GM18873 (cell line): ENCODE data around the gene SH3RF3.

Experiments used
- ATAC-seq: cut with Tn5 transposase; IDR thresholded peaks from one replicate; pipeline ENCODE4 v1.9.1; 2021; ENCODE audit warnings: mild to moderate bottlenecking, moderate library complexity, moderate number of reproducible peaks; ENCODE audit not compliant: unreplicated experiment, low FRiP score

The SH3RF3 gene

GRCh38 chr2:109321570-109321969, 192.6 kb downstream of the SH3RF3 start:
- ATAC-seq = no peak

DNA sequence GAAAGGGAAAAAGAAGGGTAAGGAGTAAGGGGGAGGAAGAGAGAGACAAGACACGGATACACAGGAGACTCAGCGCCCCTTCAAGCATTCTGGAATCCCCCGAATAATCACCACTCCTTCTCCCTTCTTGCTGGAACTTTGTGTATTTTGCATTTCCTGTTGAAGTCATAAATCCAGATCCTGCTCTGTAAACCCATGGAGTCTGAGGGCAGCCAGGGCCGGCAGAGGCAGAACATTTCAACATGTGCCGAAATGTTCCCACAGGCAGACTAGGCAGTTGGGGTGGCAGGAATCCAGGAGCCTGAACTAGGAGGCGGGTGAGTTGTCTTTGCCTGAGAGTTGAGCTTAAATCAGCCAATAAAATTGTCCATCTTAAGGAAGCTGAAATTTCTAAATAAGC, 193.1 kb downstream of the SH3RF3 start:
- ATAC-seq = no peak

GRCh38 chr2:109322641-109323040, 193.6 kb downstream of the SH3RF3 start:
- ATAC-seq = no peak

- no peak for ATAC-seq
Measured at GRCh38 chr2:109324861-109325260, 195.9 kb downstream of the SH3RF3 start.

DNA sequence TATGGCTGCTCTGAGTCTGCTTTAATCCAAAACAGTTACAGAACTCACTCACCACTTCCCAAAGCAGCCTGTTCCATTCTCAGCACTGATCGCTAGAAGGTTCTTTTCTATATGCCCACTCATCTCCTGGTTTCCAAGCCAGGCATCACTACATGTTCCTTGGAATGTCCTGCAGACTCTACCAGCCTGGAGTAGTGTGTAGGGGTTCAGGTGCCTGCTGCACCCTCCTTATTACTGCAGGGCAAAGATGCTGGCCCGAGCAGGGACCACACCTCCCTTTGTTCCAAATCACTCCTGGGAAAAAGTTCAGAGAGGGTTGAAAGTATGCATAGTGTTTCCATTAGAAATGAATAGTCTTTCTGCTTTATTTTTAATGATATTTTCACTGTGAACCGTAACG, 196.6 kb downstream of the SH3RF3 start:
- ATAC-seq = no peak

GRCh38 chr2:109326306-109326705, 197.3 kb downstream of the SH3RF3 start:
- ATAC-seq = no peak

DNA sequence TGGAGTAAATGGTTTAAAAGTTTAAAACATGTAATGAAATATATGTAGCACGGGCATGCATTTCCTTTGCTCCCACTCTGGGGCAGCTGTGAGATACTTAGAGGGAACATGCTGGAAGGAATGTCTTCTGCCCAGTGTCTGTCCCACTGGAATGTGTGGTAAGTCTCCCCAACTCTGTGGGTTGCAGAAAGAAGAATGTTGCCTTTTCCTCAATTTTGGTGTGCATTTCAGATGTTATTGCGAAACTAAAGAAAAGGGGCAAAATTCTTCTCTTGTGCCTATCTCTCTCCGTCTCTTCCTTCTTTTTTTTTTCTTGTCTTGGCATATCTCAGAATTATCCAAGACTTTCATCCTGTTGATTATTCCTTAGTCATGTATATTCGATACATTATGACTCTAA, 201.1 kb downstream of the SH3RF3 start:
- no peak for ATAC-seq

GRCh38 chr2:109331081-109331480, 202.1 kb downstream of the SH3RF3 start:
- ATAC-seq = no peak

DNA sequence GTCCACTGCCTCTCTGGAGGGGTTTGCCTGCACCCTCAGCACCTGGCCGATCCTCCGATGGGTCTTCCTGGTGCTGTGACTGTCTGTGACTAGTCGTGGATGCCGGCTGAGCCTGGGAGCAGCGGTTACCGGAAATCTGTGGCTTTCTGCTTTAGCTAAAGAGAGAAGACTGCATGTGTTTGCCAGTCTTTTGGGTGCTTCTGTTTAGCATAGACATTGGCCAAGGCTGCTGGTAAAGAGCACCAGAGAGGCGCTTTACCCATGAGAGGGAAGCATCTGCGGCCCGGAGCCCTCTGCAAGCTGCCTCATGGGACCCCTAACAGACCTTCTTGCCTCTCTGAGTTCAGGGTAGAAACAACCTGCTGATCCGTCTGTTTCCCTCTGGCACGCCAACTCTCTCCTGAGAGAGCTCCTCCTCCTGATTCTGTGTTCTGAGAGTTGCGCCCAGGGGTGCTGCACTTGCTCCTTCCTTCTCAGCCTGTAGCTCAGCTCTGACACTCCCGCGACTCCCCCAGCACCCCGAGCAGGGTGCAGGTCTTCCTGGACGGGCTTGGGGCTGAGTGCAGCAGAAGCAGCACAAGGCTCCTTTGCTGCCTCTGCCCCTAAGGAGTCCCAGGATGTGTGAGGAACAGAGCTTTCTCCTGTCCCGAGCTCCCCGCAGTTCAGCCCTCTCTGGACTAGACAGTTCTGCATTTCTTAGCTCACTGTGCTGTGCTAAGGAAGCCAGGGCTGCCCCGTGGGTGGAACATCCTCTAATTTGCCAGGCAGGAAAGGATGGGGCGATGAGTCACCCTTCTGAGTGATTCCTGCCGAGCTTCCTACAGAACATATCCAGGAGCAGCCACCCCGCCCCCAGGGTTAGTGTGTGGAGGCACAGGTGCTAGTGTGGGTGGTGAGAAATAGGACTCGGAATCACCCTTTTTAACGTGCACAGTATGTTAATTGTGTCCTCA, 203.2 kb downstream of the SH3RF3 start:
- no peak for ATAC-seq

DNA sequence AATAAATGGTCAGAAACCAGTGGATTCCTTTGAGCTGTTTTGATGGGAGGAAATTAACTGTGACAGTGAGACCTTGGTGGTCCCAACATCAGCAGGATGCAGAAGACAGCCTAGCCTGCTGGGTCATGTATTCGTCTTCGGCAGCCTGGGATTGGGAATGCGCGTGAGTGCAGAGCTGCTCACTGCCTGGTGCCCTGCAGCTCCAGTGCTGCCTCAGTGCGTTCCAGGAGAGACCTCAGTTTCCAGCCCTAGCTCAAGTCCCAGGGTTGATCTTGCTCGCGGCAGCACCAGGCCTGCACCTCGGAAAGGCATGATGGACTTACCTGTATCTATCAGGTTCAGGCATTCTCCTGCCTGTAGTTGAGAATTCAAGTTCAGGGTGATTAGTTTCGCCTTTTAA, 203.9 kb downstream of the SH3RF3 start:
- ATAC-seq = no peak

GRCh38 chr2:109333414-109334210, 204.6 kb downstream of the SH3RF3 start:
- no peak for ATAC-seq

DNA sequence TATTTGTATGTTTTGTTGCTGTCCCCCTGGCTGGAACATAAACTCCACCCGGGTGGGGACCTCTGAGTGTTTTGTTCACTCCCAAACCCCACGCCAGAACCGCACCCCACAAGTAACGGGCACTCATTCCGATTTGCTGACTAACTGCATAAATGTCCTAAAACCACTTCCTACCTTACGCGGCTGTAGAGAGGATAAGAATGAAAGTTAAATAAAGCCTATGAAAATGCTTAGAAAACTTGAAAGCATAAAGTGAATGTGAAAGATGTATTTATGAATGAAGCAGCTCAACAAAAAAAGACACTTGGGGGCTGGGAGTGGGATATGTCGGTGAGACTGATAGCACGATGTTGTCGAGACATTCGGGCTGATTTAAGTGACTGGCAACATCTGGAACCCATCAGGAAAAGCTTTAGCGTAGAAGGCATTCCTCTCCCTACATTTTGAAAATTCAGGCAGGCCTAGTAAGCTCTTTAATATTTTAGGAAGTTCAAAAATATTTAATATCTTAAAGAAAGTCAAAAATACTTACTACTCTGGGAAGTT, 206.7 kb downstream of the SH3RF3 start:
- no peak for ATAC-seq

DNA sequence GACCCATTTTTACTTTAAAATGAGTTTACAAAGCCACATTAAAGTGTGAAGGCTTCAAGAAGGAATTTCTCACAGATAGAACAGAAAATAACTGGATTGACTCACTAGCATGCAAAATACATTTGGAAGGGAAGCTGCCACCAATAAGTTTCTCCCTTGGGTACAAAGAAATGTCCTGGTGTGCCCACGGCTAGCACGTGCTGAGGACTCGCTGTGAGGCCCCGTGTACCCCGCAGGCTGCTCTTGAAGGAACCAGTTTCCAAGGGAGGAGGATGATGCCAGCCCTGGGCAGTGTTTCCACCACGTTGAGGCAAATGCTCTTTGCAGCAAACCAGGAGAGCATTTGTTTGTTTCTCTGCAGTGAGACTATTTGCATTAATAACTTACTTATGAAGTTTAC, 207.3 kb downstream of the SH3RF3 start:
- ATAC-seq = no peak

GRCh38 chr2:109337221-109337620, 208.2 kb downstream of the SH3RF3 start:
- no peak for ATAC-seq

- no peak for ATAC-seq
Measured at GRCh38 chr2:109339519-109339966, 210.5 kb downstream of the SH3RF3 start.

GRCh38 chr2:109340381-109340780, 211.4 kb downstream of the SH3RF3 start:
- no peak for ATAC-seq

- ATAC-seq = no peak
Measured at GRCh38 chr2:109341355-109342255, 212.6 kb downstream of the SH3RF3 start.

- no peak for ATAC-seq
Measured at GRCh38 chr2:109342256-109342850, 213.3 kb downstream of the SH3RF3 start.

GRCh38 chr2:109342930-109343329, 213.9 kb downstream of the SH3RF3 start:
- no peak for ATAC-seq

DNA sequence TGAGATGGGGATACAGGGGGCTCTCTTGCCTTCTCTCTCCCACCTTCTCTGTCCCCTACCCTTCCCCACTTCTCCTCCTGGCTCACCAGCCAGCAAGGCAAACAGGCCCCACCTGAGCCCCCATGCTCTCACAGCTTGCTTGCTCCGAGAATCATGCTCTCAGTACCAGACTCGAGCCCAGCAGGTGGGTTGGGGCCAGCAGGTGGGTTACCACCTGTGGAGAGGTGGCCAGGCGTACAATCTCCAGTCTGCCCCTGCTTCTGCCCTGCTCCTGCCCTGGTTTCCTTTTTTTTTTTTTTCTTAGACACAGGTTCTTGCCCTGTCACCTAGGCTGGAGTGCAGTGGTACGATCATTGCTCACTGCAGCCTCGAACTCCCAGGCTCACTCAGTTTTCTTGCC, 214.5 kb downstream of the SH3RF3 start:
- ATAC-seq = no peak
